GM23338 (cell line): ENCODE data around the gene SMOC2. TPM values are rescaled to one million over a fixed set of nuclear protein-coding genes. Genes with fewer than 3 reads are reported as not detected.

Experiments used
- ATAC-seq: fragments of 200-7000 bp; cut with Tn5 transposase; 3 replicates; pipeline ENCODE4 v1.9.1; 2020
- DNase-seq: peaks from one replicate; pipeline ENCODE4 v3.0.0-alpha.2; 2015; ENCODE audit warnings: low spot score
- H2AFZ ChIP-seq: fragments of 200-600 bp; sonication (generic); 2 replicates; pipeline ENCODE4 v1.8.0; 2016; ENCODE audit warnings: antibody characterized with exemption, mild to moderate bottlenecking, moderate library complexity
- H3F3A ChIP-seq: fragments of 200-600 bp; sonication (generic); replicated peaks from 2 replicates; pipeline ENCODE4 v1.8.0; 2017; ENCODE audit warnings: antibody characterized with exemption, mixed run types, low read depth
- H3K27ac ChIP-seq: fragments of 200-600 bp; sonication (generic); 2 replicates; pipeline ENCODE4 v1.6.1; 2016; ENCODE audit warnings: low read depth
- H3K27me3 ChIP-seq: fragments of 200-600 bp; sonication (generic); 2 replicates; pipeline ENCODE4 v1.8.0; 2016; ENCODE audit warnings: mild to moderate bottlenecking, mixed run types, moderate library complexity; ENCODE audit not compliant: insufficient read depth
- H3K36me3 ChIP-seq: fragments of 200-600 bp; sonication (generic); 2 replicates; pipeline ENCODE4 v1.8.0; 2016; ENCODE audit warnings: mild to moderate bottlenecking; ENCODE audit not compliant: insufficient read depth
- H3K4me1 ChIP-seq: fragments of 200-600 bp; sonication (generic); 2 replicates; pipeline ENCODE4 v1.8.0; 2016; ENCODE audit warnings: mild to moderate bottlenecking, moderate library complexity; ENCODE audit not compliant: insufficient read depth
- H3K4me2 ChIP-seq: fragments of 200-600 bp; sonication (generic); 2 replicates; pipeline ENCODE4 v1.7.1; 2017; ENCODE audit warnings: mixed run types
- H3K4me3 ChIP-seq: fragments of 200-600 bp; sonication (generic); 2 replicates; pipeline ENCODE4 v1.6.1; 2016; ENCODE audit warnings: mixed run types
- H3K79me2 ChIP-seq: fragments of 200-600 bp; sonication (generic); replicated peaks from 2 replicates; pipeline ENCODE4 v1.8.0; 2017; ENCODE audit warnings: mild to moderate bottlenecking; ENCODE audit not compliant: insufficient read depth
- H3K9me2 ChIP-seq: fragments of 200-600 bp; sonication (generic); 2 replicates; pipeline ENCODE4 v1.8.0; 2017; ENCODE audit not compliant: insufficient read depth
- H4K20me1 ChIP-seq: fragments of 200-600 bp; sonication (generic); replicated peaks from 2 replicates; pipeline ENCODE4 v1.8.0; 2017; ENCODE audit warnings: mild to moderate bottlenecking; ENCODE audit not compliant: insufficient read depth
- H3K27ac Mint-ChIP-seq: 2 replicates; pipeline ENCODE4 v1.8.0; 2020; ENCODE audit warnings: inconsistent platforms, mild to moderate bottlenecking, moderate library complexity, mixed read lengths
- H3K27me3 Mint-ChIP-seq: 3 replicates; pipeline ENCODE4 v1.8.0; 2022; ENCODE audit warnings: low read depth, mild to moderate bottlenecking, moderate library complexity, mixed read lengths, inconsistent platforms; ENCODE audit not compliant: insufficient read depth, poor library complexity
- H3K36me3 Mint-ChIP-seq: 3 replicates; pipeline ENCODE4 v1.8.0; 2021; ENCODE audit warnings: low read depth, mild to moderate bottlenecking, inconsistent platforms, moderate library complexity, mixed read lengths
- H3K4me1 Mint-ChIP-seq: 3 replicates; pipeline ENCODE4 v1.8.0; 2020; ENCODE audit warnings: mild to moderate bottlenecking, inconsistent platforms, mixed read lengths
- H3K4me3 Mint-ChIP-seq: 3 replicates; pipeline ENCODE4 v1.8.0; 2021; ENCODE audit warnings: moderate library complexity, mild to moderate bottlenecking, inconsistent platforms, mixed read lengths
- H3K9me3 Mint-ChIP-seq: 3 replicates; pipeline ENCODE4 v1.8.0; 2020; ENCODE audit warnings: moderate library complexity, mild to moderate bottlenecking, inconsistent platforms, mixed read lengths
- CREB1 ChIP-seq: fragments of 250-450 bp; sonication (Bioruptor Pico); IDR thresholded peaks from 2 replicates; pipeline ENCODE4 v1.5.0; 2020; ENCODE audit warnings: low read depth, mild to moderate bottlenecking, moderate library complexity
- ETS1 ChIP-seq: IDR thresholded peaks from 2 replicates; pipeline ENCODE4 v1.6.1; 2016; ENCODE audit warnings: antibody characterized with exemption
- EZH2phosphoT487 ChIP-seq: fragments of 200-600 bp; sonication (generic); IDR thresholded peaks from one replicate; pipeline ENCODE4 v1.8.1; 2018; ENCODE audit warnings: antibody characterized with exemption; ENCODE audit not compliant: unreplicated experiment
- JUNB ChIP-seq: IDR thresholded peaks from one replicate; pipeline ENCODE4 v1.6.1; 2016; ENCODE audit warnings: antibody characterized with exemption; ENCODE audit not compliant: unreplicated experiment
- NANOG ChIP-seq: IDR thresholded peaks from 2 replicates; pipeline ENCODE4 v1.6.1; 2016; ENCODE audit warnings: antibody characterized with exemption, borderline replicate concordance
- POLR2AphosphoS5 ChIP-seq: IDR thresholded peaks from 2 replicates; pipeline ENCODE4 v1.6.1; 2016; ENCODE audit warnings: antibody characterized with exemption, low read depth
- REST ChIP-seq: IDR thresholded peaks from one replicate; pipeline ENCODE4 v1.6.1; 2018; ENCODE audit warnings: antibody characterized with exemption; ENCODE audit not compliant: unreplicated experiment
- STAT1 ChIP-seq: IDR thresholded peaks from one replicate; pipeline ENCODE4 v1.6.1; 2016; ENCODE audit warnings: antibody characterized with exemption; ENCODE audit not compliant: unreplicated experiment
- ZNF114 ChIP-seq: fragments of 250-450 bp; sonication (Bioruptor Pico); IDR thresholded peaks from 2 replicates; pipeline ENCODE4 v1.5.0; 2020; ENCODE audit warnings: mild to moderate bottlenecking, moderate library complexity
- ZNF331 ChIP-seq: fragments of 250-450 bp; sonication (Bioruptor Pico); IDR thresholded peaks from 2 replicates; pipeline ENCODE4 v1.5.0; 2020; ENCODE audit warnings: low read depth, mild to moderate bottlenecking, moderate library complexity
- polyA plus RNA-seq: library from polyadenylated mRNA; unstranded; fragments of >200 nt; fragmentation: Nextera tagmentation; extraction: Ambion mirVana; gene quantifications from 2 replicates; pipeline ENCODE4 v1.2.1, GENCODE V29; 2016
- total RNA-seq: library from RNA; depleted of rRNA; stranded (reverse); fragments of >200 nt; shearing (Covaris generic); gene quantifications from 2 replicates; pipeline ENCODE4 v1.2.3, GENCODE V29; 2014
- TF ChIP-seq, protein P1 (sequence below), 2 experiments: fragments of 200-600 bp in 1 of 2; sonication (generic) in 1 of 2; conservative IDR thresholded peaks; 2 replicates each; pipeline versions ENCODE4 v1.5.1 to v1.6.1; 2016 to 2017; ENCODE audit warnings: antibody characterized with exemption in 2 of 2, low read depth in 2 of 2, mild to moderate bottlenecking in 2 of 2, moderate library complexity in 1 of 2

SMOC2 gene
- total and polyA plus RNA-seq, 2 experiments from 2014 or later = 4.3 to 6.5 TPM

- no peak for TF ChIP-seq REST
- TF ChIP-seq CREB1 = no peak
Observed at GRCh38 chr6:168394606-168395005, 46.4 kb upstream of the SMOC2 start (continued).

GRCh38 chr6:168395983-168396382 lies 45.0 kb upstream of the SMOC2 start:
- Histone ChIP-seq H3F3A (no peaks in the 10 kb centered on the region), H3K27me3 (no peaks in the 10 kb centered on the region), H3K36me3 (no peaks in the 10 kb centered on the region), H3K27ac (no peak overlapping the region), H3K4me3 (no peak overlapping the region), H3K9me2 (no peaks in the 10 kb centered on the region), H3K4me2 (no peak overlapping the region), H2AFZ (no peak overlapping the region), H3K79me2 (no peaks in the 10 kb centered on the region), H3K4me1 (no peaks in the 10 kb centered on the region), H4K20me1 (no peaks in the 10 kb centered on the region)
- Mint-ChIP-seq H3K36me3 (peaks cover 4% of the 10 kb centered on the region; the same call in 1 of the 3 replicates), H3K4me3 (no peak overlapping the region), H3K27ac (no peak overlapping the region), H3K27me3 (peaks cover 6% of the 10 kb centered on the region), H3K4me1 (peaks cover 3% of the 10 kb centered on the region; the same call in 1 of the 3 replicates), H3K9me3 (peaks cover 14% of the 10 kb centered on the region)
- no peak for TF ChIP-seq EZH2phosphoT487
- TF ChIP-seq JUNB = no peak
- TF ChIP-seq, protein P1, sequence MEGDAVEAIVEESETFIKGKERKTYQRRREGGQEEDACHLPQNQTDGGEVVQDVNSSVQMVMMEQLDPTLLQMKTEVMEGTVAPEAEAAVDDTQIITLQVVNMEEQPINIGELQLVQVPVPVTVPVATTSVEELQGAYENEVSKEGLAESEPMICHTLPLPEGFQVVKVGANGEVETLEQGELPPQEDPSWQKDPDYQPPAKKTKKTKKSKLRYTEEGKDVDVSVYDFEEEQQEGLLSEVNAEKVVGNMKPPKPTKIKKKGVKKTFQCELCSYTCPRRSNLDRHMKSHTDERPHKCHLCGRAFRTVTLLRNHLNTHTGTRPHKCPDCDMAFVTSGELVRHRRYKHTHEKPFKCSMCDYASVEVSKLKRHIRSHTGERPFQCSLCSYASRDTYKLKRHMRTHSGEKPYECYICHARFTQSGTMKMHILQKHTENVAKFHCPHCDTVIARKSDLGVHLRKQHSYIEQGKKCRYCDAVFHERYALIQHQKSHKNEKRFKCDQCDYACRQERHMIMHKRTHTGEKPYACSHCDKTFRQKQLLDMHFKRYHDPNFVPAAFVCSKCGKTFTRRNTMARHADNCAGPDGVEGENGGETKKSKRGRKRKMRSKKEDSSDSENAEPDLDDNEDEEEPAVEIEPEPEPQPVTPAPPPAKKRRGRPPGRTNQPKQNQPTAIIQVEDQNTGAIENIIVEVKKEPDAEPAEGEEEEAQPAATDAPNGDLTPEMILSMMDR (conservative IDR thresholded peaks at IDR 0.05; ENCODE audit: low read depth in 2 of 2) = no peak
- no peak for TF ChIP-seq ZNF331
- TF ChIP-seq POLR2AphosphoS5 = no peak
- ATAC-seq (no peak), DNase-seq (no peak)

DNA sequence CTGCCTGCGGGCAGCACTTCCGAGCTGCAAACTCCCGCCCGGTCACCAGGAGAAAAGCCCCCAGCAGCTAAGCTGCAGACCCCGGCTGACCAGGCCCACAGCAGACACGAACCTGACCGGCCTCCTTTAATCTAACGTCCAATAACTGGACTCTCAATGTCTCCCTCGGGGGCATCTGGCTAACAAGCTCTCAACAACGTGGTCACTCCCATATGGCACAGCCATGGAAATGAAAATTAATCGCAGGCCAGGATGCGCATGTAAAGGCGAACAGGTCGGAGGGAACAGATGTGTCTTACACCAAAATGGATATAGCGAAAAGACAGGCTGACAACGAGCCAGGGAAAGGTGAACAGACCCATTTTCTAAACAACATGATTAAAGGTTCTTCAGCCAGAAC lies 44.4 kb upstream of the SMOC2 start:
- Histone ChIP-seq H2AFZ (no peak overlapping the region), H3K4me3 (no peak overlapping the region), H3K79me2 (no peaks in the 10 kb centered on the region), H3F3A (no peaks in the 10 kb centered on the region), H4K20me1 (no peaks in the 10 kb centered on the region), H3K36me3 (no peaks in the 10 kb centered on the region), H3K9me2 (no peaks in the 10 kb centered on the region), H3K27ac (no peak overlapping the region), H3K4me2 (no peak overlapping the region), H3K4me1 (no peaks in the 10 kb centered on the region), H3K27me3 (no peaks in the 10 kb centered on the region)
- DNase-seq (no peak), ATAC-seq (no peak)
- Mint-ChIP-seq H3K27me3 (peaks cover 6% of the 10 kb centered on the region), H3K4me3 (no peak overlapping the region), H3K27ac (no peak overlapping the region), H3K9me3 (peaks cover 14% of the 10 kb centered on the region), H3K4me1 (no peaks in the 10 kb centered on the region), H3K36me3 (peaks cover 4% of the 10 kb centered on the region; the same call in 1 of the 3 replicates)
- TF ChIP-seq STAT1 = no peak
- no peak for TF ChIP-seq REST
- TF ChIP-seq ETS1 = no peak
- no peak for TF ChIP-seq ZNF114 (CRISPR knock-in tag)
- no peak for TF ChIP-seq ZNF331
- TF ChIP-seq, protein P1 (conservative IDR thresholded peaks at IDR 0.05; ENCODE audit: low read depth in 2 of 2) = no peak
- TF ChIP-seq CREB1 = no peak
- TF ChIP-seq NANOG = no peak
